ENCODE results near the gene PLEKHH2. TPM values are rescaled to one million over a fixed set of nuclear protein-coding genes. Genes with fewer than 3 reads are reported as not detected.

PLEKHH2 gene
- total RNA-seq, 1 experiment from 2014 or later, result 21.2 TPM

GRCh38 chr2:43642363-43642762 is 5.3 kb downstream of the PLEKHH2 start:
- intact Hi-C loops (cut with micrococcal nuclease; ENCODE audit: unreplicated experiment), result loop anchor here (10.0 kb wide), 1 partner anchor 52 kb away; no protein-coding TSS in a partner anchor
- H3K4me3 Mint-ChIP-seq (ENCODE audit: low read depth, unreplicated experiment), result no peak overlapping the region
- DNase-seq, result no peak
- peaks cover 8% of the 10 kb centered on the region for H3K4me1 Mint-ChIP-seq (ENCODE audit: low read depth, unreplicated experiment)
- H3K27me3 Mint-ChIP-seq (ENCODE audit: unreplicated experiment), result no peaks in the 10 kb centered on the region
- H3K36me3 Mint-ChIP-seq (ENCODE audit: insufficient read depth, unreplicated experiment), result peaks cover 8% of the 10 kb centered on the region
- TF ChIP-seq, protein P1, sequence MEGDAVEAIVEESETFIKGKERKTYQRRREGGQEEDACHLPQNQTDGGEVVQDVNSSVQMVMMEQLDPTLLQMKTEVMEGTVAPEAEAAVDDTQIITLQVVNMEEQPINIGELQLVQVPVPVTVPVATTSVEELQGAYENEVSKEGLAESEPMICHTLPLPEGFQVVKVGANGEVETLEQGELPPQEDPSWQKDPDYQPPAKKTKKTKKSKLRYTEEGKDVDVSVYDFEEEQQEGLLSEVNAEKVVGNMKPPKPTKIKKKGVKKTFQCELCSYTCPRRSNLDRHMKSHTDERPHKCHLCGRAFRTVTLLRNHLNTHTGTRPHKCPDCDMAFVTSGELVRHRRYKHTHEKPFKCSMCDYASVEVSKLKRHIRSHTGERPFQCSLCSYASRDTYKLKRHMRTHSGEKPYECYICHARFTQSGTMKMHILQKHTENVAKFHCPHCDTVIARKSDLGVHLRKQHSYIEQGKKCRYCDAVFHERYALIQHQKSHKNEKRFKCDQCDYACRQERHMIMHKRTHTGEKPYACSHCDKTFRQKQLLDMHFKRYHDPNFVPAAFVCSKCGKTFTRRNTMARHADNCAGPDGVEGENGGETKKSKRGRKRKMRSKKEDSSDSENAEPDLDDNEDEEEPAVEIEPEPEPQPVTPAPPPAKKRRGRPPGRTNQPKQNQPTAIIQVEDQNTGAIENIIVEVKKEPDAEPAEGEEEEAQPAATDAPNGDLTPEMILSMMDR (IDR thresholded peaks at IDR 0.05; ENCODE audit: unreplicated experiment), result no peak
- CTCF ChIA-PET, result no interaction called here
- H3K27ac Mint-ChIP-seq (ENCODE audit: unreplicated experiment), result no peak overlapping the region
- peaks cover 3% of the 10 kb centered on the region for H3K9me3 Mint-ChIP-seq (ENCODE audit: low read depth, unreplicated experiment)
- BruUV-seq (replicated peaks), result no TSS peak

- no peaks in the 10 kb centered on the region for H3K27me3 Mint-ChIP-seq (ENCODE audit: unreplicated experiment)
- TF ChIP-seq, protein P1 (IDR thresholded peaks at IDR 0.05; ENCODE audit: unreplicated experiment), result no peak
- H3K27ac Mint-ChIP-seq (ENCODE audit: unreplicated experiment), result no peak overlapping the region
- DNase-seq, result no peak
- no peaks in the 10 kb centered on the region for H3K36me3 Mint-ChIP-seq (ENCODE audit: insufficient read depth, unreplicated experiment)
- CTCF ChIA-PET, result no interaction called here
- H3K4me3 Mint-ChIP-seq (ENCODE audit: low read depth, unreplicated experiment), result no peak overlapping the region
- H3K9me3 Mint-ChIP-seq (ENCODE audit: low read depth, unreplicated experiment), result peaks cover 3% of the 10 kb centered on the region
- H3K4me1 Mint-ChIP-seq (ENCODE audit: low read depth, unreplicated experiment), result no peaks in the 10 kb centered on the region
- intact Hi-C loops (cut with micrococcal nuclease; ENCODE audit: unreplicated experiment), result loop anchor here (10.0 kb wide), 1 partner anchor 51 kb away; no protein-coding TSS in a partner anchor
- no TSS peak for BruUV-seq (replicated peaks)
Observed at GRCh38 chr2:43643680-43644079, 6.6 kb downstream of the PLEKHH2 start.

- CTCF ChIA-PET, result no interaction called here
- no peaks in the 10 kb centered on the region for H3K4me1 Mint-ChIP-seq (ENCODE audit: low read depth, unreplicated experiment)
- no peak for DNase-seq
- no peak overlapping the region for H3K4me3 Mint-ChIP-seq (ENCODE audit: low read depth, unreplicated experiment)
- H3K9me3 Mint-ChIP-seq (ENCODE audit: low read depth, unreplicated experiment), result no peaks in the 10 kb centered on the region
- H3K27me3 Mint-ChIP-seq (ENCODE audit: unreplicated experiment), result no peaks in the 10 kb centered on the region
- no peak overlapping the region for H3K27ac Mint-ChIP-seq (ENCODE audit: unreplicated experiment)
- TF ChIP-seq, protein P1 (IDR thresholded peaks at IDR 0.05; ENCODE audit: unreplicated experiment), result no peak
- intact Hi-C loops (cut with micrococcal nuclease; ENCODE audit: unreplicated experiment), result loop anchor here (10.0 kb wide), 1 partner anchor 46 kb away; no protein-coding TSS in a partner anchor
- no TSS peak for BruUV-seq (replicated peaks)
- no peaks in the 10 kb centered on the region for H3K36me3 Mint-ChIP-seq (ENCODE audit: insufficient read depth, unreplicated experiment)
Observed at GRCh38 chr2:43648994-43649701, 12.1 kb downstream of the PLEKHH2 start.

- no peaks in the 10 kb centered on the region for H3K4me1 Mint-ChIP-seq (ENCODE audit: low read depth, unreplicated experiment)
- no peak overlapping the region for H3K27ac Mint-ChIP-seq (ENCODE audit: unreplicated experiment)
- CTCF ChIA-PET, result no interaction called here
- DNase-seq, result no peak
- no TSS peak for BruUV-seq (replicated peaks)
- TF ChIP-seq, protein P1 (IDR thresholded peaks at IDR 0.05; ENCODE audit: unreplicated experiment), result no peak
- H3K36me3 Mint-ChIP-seq (ENCODE audit: insufficient read depth, unreplicated experiment), result no peaks in the 10 kb centered on the region
- no peak overlapping the region for H3K4me3 Mint-ChIP-seq (ENCODE audit: low read depth, unreplicated experiment)
- H3K9me3 Mint-ChIP-seq (ENCODE audit: low read depth, unreplicated experiment), result no peaks in the 10 kb centered on the region
- intact Hi-C loops (cut with micrococcal nuclease; ENCODE audit: unreplicated experiment), result no loop called here
- no peaks in the 10 kb centered on the region for H3K27me3 Mint-ChIP-seq (ENCODE audit: unreplicated experiment)
Observed at GRCh38 chr2:43653506-43653905, 16.4 kb downstream of the PLEKHH2 start.
